GM21723 (cell line): ENCODE measurements around the gene ADARB1.

Experiments used
- ATAC-seq: cut with Tn5 transposase; IDR thresholded peaks from one replicate; pipeline ENCODE4 v1.9.1; 2021; ENCODE audit warnings: mild to moderate bottlenecking, moderate library complexity; ENCODE audit not compliant: unreplicated experiment

The ADARB1 gene

DNA sequence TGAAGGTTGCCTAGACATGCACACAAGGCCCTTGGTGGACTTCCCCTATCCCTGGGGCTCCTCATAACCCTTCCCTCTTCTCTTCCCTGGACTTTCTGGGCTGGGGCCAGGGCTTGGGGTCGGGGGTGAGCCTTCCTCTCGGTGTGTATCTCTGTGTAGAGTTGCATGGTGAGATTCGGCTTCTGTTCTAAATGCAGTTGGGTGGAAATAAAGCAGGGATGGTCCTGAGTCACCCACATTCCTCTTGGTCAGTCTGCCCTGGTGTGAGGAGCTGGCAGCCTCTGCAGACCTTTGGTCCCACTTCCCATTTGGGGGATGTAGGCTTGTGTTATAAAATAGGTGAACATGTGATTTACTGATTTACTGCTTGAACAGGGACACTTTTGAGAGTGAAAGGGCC, 38.0 kb downstream of the ADARB1 start:
- no peak for ATAC-seq

DNA sequence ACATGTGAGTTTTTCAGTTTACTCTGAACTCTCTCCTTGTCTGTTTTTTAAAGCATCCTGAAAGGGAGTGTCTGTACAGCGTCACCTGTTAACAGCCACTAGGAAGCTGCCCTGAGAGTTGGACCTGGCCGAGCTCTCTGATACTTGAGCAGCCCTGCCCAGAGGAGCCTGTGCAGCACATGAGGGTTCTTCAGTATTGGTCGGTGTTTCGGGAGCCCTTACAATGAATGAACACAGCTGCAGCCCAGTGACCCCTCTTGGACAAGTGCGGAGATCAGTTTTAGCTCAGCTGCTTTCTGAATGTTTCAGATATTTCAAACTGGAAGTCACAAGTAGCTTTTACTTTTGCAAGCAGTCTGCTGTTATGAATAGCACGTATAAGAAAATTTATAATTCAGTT, 39.2 kb downstream of the ADARB1 start:
- ATAC-seq, result no peak

GRCh38 chr21:45114072-45114471, 39.7 kb downstream of the ADARB1 start:
- ATAC-seq, result no peak

- ATAC-seq, result no peak
Measured at GRCh38 chr21:45114475-45114874, 40.1 kb downstream of the ADARB1 start.

GRCh38 chr21:45115141-45115540, 40.8 kb downstream of the ADARB1 start:
- no peak for ATAC-seq

GRCh38 chr21:45116066-45116465, 41.7 kb downstream of the ADARB1 start:
- no peak for ATAC-seq

GRCh38 chr21:45117314-45117713, 42.9 kb downstream of the ADARB1 start:
- ATAC-seq, result no peak

GRCh38 chr21:45118099-45118498, 43.7 kb downstream of the ADARB1 start:
- ATAC-seq, result no peak

GRCh38 chr21:45119812-45120211, 45.4 kb downstream of the ADARB1 start:
- no peak for ATAC-seq

DNA sequence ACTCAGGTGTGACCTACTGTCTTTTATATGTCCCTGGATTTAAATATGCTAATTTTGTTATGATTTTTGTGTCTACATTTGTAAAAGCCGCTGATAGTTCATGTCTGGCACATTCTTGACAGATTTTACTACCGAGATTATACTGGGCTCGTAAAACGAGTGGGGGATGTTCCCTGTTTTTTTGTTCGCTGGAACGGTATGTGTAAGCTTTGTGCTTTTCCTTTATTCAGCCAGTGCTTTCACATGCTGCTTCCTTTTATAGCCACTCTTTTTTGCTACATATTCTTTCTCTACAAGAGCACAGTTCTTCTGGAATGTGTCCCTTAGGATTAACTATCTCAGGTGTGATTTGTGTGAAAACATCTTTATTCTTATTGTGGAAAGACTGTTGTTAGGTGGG, 46.6 kb downstream of the ADARB1 start:
- no peak for ATAC-seq

- no peak for ATAC-seq
Measured at GRCh38 chr21:45122030-45122429, 47.6 kb downstream of the ADARB1 start.

DNA sequence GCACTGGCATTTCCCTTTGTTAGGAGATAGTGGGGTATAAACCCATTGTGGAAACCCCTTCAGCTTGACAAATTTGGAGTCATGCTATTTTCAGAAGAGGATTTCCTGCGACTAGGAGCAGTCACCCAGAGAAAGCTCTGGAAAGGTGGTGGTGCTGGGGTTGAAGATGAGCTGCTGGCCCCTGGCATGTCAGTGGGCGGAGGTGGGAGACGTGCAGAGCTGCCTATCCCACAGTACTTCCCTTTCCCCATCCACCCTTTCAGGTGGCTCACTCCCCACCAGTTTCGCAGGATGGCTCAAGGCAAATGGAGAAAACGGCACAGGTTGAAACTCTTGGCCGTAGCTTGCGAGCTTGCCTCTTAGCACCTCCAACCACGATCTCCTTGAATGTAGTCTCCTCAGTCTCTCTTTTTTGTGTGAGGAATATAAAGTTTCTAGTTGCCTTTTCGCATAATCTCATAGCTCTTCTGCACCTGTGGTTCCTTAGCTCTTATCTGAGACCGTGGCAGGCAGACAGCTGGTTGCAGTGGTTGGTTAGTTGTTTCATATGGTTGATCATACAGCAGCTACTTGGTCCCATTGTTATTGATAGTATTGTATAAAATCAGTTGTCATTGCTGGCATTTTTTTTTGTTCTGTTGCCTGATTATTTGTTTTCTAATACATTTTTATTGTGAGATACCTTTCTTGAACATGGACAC, 48.2 kb downstream of the ADARB1 start:
- no peak for ATAC-seq

DNA sequence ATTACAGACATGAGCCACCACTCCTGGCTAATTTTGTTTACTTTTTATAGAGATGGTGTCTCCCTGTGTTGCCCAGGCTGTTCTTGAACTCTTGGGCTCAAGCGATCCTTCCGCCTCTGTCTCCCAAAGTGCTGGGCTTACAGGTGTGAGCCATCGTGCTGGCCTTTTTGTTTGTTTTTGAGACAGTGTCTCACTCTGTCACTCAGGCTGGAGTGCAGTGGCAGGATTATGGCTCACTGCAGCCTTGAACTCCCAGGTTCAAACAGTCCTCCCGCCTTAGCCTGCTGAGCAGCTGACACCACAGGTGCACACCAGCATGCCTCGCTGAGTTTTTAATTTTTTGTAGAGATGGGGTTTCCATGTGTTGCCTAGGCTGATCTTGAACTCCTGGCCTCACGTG, 49.1 kb downstream of the ADARB1 start:
- ATAC-seq, result no peak

GRCh38 chr21:45124596-45124995, 50.2 kb downstream of the ADARB1 start:
- no peak for ATAC-seq

DNA sequence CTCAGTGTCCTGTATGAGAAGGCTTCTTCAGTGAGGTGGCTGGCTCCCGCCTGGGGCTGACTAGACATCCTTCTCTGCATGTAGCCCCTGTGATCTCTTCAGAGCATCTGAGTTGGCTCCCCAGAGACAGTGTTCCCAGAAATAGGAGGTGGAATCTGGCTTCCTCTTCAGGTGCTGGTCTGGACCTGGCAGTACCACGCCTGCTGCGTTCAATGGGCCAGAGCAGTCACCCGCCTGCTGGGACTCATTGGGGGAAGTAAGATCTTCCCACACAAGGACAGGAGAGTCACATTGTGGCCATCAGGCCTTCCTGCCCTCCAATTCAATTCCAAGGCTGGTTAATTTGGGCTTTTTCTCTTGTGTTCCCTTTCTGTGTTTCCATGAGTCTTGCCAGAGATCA, 51.0 kb downstream of the ADARB1 start:
- no peak for ATAC-seq

GRCh38 chr21:45126204-45126626, 51.8 kb downstream of the ADARB1 start:
- no peak for ATAC-seq

DNA sequence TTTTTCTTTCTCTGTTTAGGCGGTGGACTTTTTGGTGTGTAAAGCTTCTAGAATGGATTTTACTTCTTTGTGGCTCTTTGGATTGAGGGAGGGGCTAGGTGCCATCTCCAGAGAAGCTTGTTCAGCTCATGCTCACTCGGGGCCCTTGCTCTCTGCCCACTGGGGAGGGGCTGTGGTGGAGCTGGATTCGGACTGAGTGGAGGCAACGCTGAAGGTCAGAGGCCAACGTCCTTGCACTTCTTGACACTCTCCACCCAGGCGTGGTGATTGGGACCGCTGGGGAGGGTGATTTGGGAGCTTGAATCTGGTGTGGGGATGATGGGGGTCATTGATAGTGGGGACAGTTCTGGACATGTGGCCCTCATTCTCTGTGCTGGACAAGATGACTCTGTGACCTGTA, 52.6 kb downstream of the ADARB1 start:
- no peak for ATAC-seq

DNA sequence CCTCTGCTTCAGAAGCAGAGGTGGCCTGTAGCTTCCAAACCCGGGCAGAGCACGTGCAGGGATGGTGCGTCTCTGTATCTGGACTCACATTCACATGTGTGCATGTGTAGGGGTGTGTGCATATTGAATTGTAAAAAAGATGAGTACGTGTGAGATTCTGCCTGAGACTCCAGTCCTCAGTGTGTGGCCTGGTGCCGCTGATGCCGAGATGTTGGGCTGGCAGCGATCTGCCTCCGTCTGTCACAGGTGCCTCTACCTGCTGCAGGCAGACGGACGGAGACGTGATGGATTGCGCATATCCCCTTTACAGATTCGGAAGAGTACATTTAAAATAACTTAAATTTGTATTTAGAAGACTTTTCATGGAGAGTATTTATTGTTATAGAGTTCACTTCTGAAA, 53.6 kb downstream of the ADARB1 start:
- no peak for ATAC-seq

- ATAC-seq, result no peak
Measured at GRCh38 chr21:45128613-45129188, 54.3 kb downstream of the ADARB1 start.

DNA sequence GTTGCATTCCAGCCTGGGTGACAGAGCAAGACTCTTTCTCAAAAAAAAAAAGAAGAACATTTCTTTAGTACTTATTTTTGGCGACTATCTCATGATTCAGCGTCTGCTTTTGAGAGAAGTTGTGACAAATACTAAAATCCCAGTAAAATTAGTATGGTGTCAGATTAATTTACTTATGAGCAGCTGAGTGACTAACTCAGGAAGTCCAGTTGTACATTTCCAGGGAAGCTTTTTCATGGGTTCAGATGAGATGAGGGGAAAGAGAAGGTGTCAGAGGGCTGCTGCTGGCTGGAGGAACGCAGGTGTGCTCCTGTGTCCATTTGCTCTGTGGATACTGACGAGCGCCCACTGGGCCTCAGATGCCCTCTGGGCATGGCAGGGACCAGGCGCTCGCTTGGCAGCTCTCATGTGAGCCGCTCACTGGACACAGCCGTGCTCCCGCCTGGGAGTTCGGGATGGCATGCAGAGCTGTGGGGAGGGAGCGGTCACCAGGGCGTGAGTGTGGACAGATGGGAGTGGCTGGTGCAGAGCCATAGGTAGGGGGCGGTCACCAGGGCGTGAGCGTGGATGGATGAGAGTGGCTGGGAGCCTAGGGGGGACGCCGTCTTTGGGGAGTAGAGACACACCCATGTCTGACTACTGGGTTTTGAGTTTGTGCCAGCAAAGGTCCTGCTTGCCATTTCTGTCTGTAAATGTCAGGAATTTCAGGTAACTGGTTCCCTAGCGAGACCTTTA, 55.0 kb downstream of the ADARB1 start:
- ATAC-seq, result no peak

GRCh38 chr21:45130324-45130774, 56.0 kb downstream of the ADARB1 start:
- no peak for ATAC-seq

- no peak for ATAC-seq
Measured at GRCh38 chr21:45131537-45131999, 57.2 kb downstream of the ADARB1 start.
